Hematopoietic multipotent progenitor cell (in vitro differentiated cells): ENCODE results near the gene ARMC8. TPM values are rescaled to one million over a fixed set of nuclear protein-coding genes. Genes with fewer than 3 reads are reported as not detected.

Experiments
- DNase-seq, 3 donors: peaks; one replicate each; pipeline ENCODE4 v3.0.0-alpha.2; 2011 to 2015; ENCODE audit warnings: low read depth in 2 of 3, low spot score in 2 of 3
- total RNA-seq: library from RNA; depleted of rRNA; stranded (reverse); fragments of >200 nt; gene quantifications from one replicate; pipeline ENCODE4 v1.2.3, GENCODE V29; 2012

ARMC8 gene
- total RNA-seq, 1 donor, result 151 TPM

DNA sequence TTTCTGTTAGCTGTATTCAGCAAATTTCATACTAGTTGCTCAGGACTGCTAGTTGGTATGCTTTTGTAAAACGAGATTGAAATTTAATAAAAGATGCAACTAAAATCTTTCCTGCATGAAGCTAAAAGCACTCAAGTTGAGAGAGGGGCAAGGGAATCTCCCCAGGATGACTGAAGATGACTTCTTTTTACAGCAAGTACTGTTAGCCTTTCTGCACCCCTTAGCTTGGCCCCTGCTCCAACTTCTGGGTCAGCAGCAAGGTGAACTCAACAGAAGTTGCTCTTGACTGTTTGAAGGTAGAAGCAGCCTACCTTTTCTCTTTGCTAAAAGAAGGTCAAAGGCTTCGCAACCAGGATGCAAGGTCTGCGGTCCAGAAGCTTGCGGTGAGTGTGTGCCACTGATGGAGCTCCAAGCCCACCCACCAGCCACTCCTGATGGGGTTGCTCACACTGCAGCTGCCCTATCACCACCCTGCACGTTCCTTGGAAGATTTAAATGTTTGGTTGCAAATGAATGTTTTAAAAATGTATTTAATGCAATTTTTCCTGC, 110.0 kb downstream of the ARMC8 start:
- no peak for DNase-seq

DNA sequence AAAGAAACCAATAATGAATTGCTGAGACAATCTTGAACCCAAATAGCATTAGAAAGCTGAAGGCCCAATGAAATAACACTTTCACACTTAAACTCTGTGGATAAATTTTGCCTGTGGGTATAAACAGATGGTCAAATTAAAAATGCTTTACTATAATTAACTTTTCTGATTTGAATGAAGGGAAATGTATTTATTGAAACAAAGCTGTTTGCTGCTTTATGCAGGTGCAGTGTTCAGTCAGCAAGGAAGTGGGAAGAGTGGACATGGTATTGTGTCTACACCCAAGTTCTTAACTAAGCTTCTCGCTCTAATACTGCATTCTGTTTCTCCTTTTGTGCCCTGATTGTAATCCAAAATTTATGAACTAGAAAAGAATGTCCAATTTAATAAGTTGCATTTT, 110.8 kb downstream of the ARMC8 start:
- no peak for DNase-seq

DNA sequence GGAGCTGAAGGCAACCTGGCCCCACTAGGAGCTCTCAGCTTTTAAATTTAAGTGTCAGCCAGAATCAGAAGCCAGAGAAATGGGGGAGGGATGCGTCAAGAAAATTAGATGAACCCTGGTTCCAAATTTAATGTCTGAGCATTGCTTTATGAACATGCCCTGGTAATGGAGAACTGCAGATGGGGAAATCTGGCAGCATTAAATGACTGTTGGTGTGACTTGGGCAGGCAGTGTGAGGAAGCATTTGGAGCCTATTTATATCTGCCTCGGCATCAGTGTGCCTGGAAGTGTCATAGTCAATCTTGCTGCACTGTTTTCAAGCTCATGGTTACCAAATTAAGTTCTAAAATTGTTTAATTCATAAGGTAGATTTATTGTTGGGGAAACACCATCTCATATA, 113.5 kb downstream of the ARMC8 start:
- no peak for DNase-seq

DNA sequence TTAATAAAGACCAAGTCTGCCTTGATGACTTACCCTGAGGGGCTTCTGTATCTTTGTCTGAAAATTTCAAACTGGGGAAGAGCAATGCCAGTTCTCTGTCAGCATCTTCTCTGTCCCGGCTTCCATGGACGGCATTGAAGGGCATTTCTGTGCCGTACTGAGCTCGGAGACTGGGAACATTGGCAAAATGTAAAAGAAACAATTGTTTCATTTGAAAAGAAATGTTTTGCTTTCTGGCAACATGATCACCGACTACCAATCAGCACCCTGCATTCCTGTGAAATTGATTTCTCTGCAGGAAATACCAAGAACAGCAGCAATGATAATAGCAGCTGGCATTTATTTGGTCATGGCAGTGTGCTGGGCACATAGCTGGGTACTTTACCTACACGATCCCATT, 116.4 kb downstream of the ARMC8 start:
- DNase-seq, result no peak

DNA sequence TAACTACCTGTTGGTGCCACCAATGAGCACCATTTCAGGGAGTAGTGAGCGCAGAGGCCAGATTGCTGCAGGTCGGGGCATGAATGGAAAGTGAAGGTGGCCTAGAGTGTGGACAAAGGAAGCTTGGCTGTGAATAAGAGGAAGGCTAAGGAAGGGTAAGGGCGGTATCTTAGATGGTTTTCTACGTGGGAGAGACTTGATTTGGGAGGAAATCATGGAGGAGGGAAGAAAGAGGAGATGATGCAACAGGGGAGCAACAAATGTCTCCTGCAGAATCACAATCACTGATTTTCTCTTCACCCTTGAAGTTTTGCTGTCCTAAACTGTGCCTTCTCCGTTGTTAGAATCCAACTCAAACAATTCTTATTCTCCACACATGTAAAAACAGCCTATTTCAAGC, 120.8 kb downstream of the ARMC8 start:
- no peak for DNase-seq

DNA sequence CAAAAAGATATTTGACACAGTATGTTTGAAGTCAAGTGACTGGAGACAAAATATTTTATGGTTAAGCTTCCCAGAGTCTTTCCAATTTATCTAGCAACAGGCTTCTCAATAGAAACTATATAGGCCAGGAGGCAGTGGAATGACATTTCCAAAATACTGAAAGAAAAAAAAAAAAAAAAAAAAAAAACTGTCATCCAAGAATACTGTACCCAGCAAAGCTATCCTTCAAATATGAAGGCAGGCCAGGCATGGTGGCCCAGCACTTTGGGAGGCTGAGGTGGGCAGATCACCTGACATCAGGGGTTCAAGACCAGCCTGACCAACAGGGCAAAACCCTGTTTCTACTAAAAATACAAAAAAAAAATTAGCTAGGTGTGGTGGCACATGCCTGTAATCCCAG, 121.7 kb downstream of the ARMC8 start:
- DNase-seq, result no peak

DNA sequence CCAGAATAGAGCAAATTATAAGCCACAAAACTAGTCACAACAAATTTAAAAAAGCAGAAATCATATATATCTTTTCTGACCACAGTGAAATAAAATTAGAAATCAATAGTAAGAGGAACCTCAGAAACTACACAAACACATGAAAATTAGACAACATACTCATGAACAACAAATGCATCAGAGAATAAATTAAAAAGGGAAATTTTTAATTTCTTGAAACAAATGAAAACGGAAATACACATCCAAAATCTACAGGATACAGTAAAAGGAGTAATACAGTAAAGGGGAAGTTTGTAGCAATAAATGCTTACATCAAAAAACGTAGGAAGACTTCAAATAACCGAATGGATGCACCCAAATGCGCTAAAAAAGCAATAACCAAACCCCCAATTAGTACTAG, 123.4 kb downstream of the ARMC8 start:
- DNase-seq, result no peak

DNA sequence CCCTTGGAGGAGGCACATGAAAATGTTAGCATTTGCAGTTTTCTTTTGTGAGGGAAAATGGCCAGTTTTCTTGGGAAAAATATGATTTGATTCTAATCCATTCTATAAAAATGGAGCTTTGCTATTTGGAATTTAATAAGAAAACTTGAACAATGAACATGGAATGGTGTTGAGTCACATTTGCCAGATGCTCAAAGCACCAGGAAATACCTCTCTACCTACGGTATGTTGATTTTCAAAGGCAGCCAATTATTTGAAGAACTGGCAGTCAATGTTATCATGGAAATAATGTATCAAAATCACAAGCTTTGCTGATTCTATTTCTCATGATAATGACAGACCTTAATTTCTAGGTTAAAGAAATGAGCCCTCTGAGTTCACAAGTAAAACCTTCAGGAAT, 127.7 kb downstream of the ARMC8 start:
- no peak for DNase-seq

DNA sequence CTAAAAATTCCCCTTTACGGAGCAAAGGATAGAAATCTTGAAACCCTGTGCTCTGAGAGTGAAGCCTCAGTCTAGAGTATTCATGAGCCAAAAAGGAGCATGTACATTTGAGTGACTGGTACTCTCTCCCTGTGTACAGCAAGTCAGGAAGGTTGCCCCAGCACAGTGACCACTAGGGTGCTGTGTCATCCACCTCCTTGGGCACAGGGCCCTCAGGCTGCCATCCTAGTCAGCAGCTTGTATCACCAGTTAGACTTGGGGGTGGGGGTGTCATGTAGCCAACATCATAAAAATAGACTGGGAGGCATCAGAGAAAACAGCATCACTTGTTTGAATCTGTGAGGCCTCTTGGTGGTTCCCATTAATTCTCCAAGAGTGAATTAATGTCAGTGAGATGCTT, 130.6 kb downstream of the ARMC8 start:
- DNase-seq, result no peak

DNA sequence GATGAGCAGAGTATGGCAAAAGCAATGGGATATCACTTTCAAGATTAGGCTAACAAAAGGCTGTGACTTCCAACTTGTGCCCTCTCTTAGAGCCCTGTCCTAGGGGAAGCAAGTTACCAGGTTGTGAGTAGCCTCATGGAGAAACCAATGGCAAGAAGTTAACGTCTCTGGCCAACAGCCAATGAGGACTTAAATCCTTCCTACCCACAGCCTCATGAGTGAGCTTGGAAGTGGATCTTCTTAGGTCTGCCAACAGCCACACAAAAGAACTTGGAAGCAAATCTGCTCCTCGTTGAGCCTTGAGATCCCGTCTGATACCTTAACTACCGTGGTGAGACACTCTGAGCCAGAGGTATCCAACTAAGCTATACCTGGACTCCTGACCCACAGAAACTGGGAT, 136.9 kb downstream of the ARMC8 start:
- no peak for DNase-seq

DNA sequence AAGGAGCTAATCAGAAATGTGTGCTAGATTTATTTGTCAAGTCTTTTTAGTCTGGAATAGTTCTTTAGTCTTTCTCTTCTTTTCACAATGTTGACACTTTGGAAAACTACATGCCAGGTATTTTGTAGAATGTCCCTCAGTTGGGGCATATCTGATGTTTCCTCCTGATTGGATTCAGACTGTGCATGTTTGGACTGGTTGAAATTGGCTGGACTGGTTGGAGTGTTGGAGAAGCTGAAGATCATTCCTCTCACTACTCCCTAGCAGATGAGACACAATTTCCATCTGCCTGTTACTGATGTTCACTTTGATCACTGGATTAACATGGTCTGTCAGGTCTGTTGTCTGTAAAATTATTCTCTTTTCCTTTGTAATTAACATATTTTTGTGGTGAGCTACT, 138.9 kb downstream of the ARMC8 start:
- DNase-seq, result no peak

DNA sequence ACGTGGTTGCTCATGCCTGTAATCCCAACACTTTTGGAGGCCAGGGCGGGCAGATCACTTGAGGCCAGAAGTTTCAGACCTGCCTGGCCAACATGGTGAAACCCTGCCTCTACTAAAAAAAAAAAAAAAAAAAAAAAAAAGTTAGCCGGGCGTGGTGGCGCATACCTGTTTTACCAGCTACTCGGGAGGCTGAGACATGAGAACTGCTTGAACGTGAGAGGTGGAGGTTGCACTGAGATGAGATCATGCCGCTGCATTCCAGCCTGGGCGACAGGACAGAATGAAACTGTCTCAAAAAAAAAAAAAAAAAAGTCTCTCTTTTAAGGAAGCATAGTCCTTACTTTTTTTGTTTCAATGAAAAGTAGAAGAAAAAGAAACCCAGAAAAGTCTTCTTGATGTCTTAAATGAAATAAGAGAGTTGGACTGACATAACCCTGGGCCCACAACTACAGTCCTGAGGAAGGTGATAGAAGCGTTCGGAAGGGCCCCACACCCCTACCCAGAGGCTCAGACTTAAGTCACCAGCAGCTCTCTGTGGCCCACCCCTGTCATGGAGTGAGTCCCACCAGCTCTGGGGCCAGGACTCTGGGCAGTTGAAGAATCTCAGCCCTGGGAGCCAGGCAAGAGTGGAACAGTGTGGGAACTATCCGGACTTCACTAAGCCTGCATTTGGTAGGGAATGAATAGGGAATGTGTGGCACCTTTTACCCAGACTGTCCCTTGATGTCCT, 139.9 kb downstream of the ARMC8 start:
- DNase-seq, result no peak

DNA sequence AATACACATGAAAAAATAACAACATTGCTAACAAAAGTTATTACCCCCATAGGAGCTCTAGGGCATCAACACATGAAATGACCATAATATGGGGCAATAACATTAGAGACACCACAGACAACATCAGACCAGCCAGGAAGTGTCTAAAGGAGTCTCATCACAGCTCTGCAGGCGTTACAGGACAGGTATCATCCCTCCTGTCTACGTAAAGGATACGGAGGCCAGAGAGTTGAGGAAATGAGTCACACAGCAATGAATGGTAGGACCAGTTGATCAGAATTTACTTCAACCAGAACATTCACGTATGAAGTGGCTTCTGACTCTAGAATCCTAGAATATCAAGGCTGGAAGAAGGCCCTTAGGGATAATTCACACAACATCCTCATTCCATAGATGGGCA, 140.7 kb downstream of the ARMC8 start:
- no peak for DNase-seq

DNA sequence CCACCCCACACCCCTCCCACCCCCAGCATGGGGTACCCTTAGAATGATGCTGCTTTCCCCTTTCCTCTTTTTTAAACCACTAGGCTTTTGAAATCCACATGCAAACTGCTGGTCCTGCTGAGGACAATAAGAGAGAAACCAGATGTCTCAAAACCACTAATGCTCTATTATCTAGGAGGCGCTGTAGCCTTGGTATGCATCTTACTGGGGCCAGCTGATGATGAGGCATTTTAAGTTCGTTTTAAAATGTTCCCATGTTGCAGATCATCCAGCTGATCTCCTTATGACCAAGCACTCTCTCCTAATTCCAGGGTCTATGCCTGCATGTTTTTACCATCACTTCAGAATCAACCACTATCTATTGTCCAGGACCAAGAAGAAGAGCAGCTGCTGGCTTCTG, 141.2 kb downstream of the ARMC8 start:
- no peak for DNase-seq

DNA sequence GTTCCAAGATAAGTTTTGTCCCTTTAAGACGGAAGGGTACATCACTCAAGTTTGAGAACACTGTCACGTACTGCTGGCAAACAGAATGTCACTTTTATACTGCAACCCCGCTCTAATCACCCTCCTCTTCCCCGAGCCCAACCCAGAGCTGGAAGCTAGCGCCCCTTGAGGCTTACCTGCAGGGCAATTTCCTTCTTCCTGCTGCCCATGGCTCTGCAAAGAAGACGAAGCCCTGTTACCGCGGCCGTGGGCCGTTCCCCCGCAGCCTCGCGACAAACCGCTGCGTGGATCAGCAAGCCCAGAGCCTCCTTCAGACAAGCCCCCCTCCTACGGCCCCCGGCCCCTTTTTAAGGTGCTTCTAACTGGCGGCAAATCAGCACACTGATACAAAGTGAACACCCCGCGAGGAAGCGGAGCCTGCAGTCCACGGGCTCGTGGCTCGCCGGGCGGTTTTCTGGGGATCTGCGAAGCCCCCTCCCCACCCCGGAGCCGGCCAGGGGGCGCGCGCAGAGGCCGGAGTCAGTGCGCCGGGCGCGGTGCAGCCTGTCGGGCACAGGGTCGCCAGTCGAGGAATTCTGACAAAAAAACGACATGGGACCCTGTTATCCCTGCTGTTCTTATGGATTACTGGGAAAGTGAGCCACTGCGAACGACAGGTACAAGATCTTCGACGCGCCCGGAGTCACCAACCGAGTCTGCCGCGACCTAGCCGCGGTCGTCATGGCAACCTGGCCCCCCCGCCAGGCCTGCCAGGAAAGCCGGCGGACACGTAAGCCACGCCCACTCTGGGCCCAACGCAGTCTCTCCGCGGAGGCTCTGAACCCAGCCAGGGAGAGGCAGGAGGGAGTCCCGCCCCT, 142.3 kb downstream of the ARMC8 start, which contains the start of gene NME9:
NME9 (minus strand) TSS at position 725 of the 857 bp plus-strand sequence; CDS start at position 209, 516 bp downstream.
- peak; percentile 82 to 96 (median 91) for DNase-seq

DNA sequence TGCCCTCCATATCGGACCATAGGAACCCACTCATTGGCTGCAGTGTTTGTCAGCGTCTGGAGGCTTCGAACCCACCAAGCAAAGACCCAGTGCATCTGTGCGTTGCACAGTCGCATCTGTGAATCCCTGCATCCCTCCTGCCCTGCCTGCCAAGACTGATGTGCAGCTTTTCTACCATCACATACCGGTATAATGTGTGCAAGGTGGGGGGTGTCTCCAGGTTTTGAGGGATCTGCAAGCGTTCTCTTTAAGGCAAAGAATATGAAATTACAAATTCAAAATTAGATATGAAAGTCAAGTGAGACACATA, 142.8 kb downstream of the ARMC8 start:
- DNase-seq, result no peak

DNA sequence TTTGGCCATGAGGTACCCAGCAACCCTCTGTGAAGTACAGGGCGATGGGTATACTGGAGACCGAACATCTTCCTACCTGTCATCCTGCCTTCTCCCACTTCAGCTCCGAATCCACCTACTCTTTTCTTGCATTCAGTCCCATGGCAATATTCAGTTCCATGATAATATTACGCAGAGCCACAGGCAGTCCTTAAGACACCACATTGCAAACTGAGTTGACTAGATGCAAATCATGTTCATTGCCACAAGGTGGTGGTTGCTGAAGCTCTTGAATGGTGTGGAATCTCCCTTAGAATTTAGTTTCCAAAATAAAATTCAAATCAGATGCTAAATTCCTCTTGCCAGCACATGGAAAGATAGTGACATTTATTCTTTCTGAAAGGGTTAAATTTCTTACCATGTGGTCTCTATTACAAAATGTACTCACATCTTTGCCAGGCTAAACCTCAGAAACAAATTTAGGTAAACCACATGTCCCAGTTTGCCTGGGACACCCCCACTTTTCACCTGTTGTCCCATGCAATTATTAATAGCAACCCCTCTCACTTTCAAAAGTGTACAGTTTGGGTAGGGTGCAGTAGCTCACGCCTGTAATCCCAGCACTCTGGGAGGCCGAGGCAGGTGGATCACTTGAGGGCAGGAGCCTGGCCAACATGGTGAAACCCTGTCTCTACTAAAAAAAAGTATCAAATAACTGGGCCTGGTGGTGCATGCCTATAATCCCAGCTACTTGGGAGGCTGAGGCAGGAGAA, 144.2 kb downstream of the ARMC8 start:
- DNase-seq, result peak in 2 of 3 donors; percentile 5 to 39

DNA sequence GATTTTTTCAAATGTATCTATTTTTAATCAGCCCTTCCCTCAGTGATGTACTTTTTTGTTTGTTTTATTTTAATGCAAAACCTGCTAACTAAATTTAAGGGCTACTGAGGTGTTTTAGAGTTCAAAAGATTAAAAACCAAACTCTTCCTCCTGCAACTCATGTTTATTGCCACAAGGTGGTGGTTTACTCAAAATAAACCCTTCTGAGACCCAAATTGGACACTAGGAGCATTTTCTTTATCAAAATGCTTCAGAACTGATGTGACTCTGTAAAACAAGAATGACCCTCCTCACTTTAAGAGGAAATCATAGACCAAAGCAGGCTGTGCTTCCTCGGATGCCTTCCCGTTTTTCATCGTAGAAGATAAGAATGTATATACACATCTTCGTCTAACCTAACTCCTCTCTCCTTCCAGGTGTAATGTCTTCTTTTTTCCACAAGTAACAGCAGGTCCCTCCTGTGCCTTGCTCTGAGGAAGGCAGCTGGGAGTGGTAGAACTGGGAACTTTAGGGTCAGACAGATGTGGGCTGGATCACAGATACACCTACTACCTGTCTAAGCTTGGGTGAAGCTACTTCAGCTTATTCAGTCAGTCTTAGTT, 145.5 kb downstream of the ARMC8 start:
- peak in 2 of 3 donors; percentile 37 to 69 for DNase-seq

DNA sequence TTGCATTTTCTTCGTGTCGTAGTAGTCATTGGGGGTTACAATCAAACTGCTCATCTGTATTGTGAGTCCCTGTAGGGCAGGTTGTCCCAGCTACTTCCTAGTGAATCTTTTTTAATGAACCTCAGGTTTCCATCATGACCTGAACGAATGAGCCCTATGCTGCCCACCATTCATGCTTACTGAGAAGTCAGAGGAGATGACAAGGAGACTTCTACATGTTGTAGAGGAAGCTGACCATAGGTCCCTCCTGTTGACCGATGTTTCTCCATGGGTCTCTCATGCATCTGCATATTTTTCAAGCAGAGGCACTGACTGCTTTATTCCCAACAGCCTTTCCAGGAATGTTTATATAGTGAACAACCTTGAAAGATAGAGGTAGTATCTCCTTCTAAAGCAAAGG, 147.5 kb downstream of the ARMC8 start:
- no peak for DNase-seq

DNA sequence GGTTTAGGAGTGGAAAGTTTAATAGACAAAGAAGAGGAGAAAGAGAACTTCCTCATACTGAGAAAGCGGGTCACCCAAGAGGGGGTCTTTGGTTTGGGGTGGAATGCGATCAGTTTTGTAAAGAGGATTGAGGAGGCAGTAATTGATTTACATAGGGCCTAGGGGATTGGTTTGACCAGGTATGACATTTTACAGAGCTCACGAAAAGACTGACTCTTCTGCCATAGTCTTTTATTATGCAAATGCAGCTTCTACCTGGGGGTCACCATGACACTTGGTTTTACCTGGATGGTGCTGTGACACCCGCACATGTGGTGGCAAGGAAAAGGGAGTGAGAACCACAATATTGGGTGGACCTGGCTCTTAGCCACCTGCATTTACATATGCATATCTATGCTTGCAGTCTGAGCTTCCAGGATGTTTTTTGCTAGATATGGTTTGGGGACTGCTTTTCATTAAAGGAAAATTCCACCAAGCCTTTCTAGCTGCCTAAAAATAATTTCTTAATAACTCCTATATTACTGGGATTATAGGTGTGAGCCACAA, 149.4 kb downstream of the ARMC8 start:
- no peak for DNase-seq

DNA sequence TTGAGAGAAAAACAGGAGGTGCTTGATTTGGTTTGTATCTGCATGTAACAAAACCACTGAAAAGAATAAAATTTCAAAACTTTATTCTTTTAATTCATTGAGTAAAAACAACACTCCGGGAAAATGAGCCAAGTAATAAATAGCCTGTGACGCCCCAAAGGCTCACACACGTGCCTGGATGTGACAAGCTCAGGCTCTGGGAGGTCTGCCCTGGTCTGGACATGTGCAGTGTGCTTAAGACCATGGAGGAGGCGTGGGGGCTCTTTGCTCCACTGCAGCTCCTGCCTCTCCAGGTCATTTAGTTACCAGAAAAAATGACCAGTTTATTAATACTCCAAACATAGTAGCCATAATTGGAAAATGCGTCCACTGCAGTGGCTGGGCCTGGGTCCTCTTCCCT, 151.1 kb downstream of the ARMC8 start:
- DNase-seq, result no peak
